GM12892 (cell line): ENCODE data around the gene CD58.
"Not testable (repeated sequence)": the region's sequence is repeated elsewhere in the genome, so short reads cannot be mapped to it uniquely, and the experiment has no call there.

Experiments used
- POLR2A ChIP-seq: IDR thresholded peaks from 2 replicates; pipeline ENCODE4 v1.6.1; 2011; ENCODE audit warnings: low read depth, low read length, control low read depth
- POLR2AphosphoS5 ChIP-seq: IDR thresholded peaks from 2 replicates; pipeline ENCODE4 v1.6.1; 2011; ENCODE audit warnings: low read depth, low read length, control low read depth

- not testable (repeated sequence) for TF ChIP-seq POLR2A, POLR2AphosphoS5
Measured at GRCh38 chr1:116593401-116593800, 22.6 kb upstream of the CD58 start.
